ENCODE results near the gene KHDC1L. TPM values are rescaled to one million over a fixed set of nuclear protein-coding genes. Genes with fewer than 3 reads are reported as not detected.
"Not testable (repeated sequence)": the region's sequence is repeated elsewhere in the genome, so short reads cannot be mapped to it uniquely, and the experiment has no call there.

Gene KHDC1L
- total RNA-seq, 1 donor from 2014 or later = not detected

DNA sequence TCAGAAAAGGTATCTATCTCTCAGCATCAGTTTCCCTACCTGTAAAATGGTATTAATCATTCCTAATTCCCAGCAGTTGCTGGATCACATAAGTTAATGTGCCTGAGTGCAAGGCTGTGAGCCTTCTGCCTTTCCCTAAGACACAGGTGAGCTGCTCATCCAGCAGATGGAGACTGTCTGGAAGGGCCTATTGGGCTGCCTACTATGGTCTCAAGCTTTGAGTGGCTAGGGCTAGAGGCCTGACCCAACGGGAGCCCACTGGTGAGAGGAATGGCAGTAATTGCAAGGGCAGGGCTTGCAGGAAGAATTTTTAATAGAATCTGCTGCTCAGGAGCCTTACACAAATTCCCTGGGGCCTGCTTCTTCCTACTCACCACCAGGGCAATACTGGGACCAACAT lies 33.4 kb upstream of the KHDC1L start:
- H3K9me3 ChIP-seq (replicated peaks) = no peaks in the 10 kb centered on the region
- peaks cover 8% of the 10 kb centered on the region for H3K27me3 ChIP-seq (ENCODE audit: low read depth)
- TF ChIP-seq, protein P1, sequence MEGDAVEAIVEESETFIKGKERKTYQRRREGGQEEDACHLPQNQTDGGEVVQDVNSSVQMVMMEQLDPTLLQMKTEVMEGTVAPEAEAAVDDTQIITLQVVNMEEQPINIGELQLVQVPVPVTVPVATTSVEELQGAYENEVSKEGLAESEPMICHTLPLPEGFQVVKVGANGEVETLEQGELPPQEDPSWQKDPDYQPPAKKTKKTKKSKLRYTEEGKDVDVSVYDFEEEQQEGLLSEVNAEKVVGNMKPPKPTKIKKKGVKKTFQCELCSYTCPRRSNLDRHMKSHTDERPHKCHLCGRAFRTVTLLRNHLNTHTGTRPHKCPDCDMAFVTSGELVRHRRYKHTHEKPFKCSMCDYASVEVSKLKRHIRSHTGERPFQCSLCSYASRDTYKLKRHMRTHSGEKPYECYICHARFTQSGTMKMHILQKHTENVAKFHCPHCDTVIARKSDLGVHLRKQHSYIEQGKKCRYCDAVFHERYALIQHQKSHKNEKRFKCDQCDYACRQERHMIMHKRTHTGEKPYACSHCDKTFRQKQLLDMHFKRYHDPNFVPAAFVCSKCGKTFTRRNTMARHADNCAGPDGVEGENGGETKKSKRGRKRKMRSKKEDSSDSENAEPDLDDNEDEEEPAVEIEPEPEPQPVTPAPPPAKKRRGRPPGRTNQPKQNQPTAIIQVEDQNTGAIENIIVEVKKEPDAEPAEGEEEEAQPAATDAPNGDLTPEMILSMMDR (IDR thresholded peaks at IDR 0.05; ENCODE audit: borderline replicate concordance) = no peak
- H3K4me1 ChIP-seq = peaks cover 17% of the 10 kb centered on the region
- no peak overlapping the region for H3K4me3 ChIP-seq
- H3K36me3 ChIP-seq = no peaks in the 10 kb centered on the region
- H3K27ac ChIP-seq (replicated peaks) = no peak overlapping the region
- intact Hi-C loops (cut with micrococcal nuclease) = no loop called here
- DNase-seq = no peak

DNA sequence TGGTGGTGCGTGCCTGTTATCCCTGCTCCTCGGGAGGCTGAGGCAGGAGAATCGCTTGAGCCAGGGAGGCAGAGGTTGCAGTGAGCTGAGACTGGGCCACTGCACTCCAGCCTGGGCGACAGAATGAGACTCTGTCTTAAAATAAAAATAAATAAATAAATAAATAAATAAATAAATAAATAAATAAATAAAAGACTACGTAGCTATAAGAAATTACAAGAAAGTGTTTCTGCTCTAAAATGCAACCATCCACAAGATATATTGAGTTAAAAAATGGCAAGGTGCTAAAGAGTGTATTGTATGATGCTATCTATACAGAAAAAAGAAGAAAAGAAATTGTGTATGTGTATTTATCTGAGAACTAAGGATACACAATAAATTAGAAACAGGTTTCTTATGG lies 29.0 kb upstream of the KHDC1L start:
- intact Hi-C loops (cut with micrococcal nuclease); H3K27me3 ChIP-seq (ENCODE audit: low read depth); H3K4me1 ChIP-seq; H3K4me3 ChIP-seq; H3K36me3 ChIP-seq; DNase-seq; H3K9me3 ChIP-seq (replicated peaks); H3K27ac ChIP-seq (replicated peaks): not testable (repeated sequence)

DNA sequence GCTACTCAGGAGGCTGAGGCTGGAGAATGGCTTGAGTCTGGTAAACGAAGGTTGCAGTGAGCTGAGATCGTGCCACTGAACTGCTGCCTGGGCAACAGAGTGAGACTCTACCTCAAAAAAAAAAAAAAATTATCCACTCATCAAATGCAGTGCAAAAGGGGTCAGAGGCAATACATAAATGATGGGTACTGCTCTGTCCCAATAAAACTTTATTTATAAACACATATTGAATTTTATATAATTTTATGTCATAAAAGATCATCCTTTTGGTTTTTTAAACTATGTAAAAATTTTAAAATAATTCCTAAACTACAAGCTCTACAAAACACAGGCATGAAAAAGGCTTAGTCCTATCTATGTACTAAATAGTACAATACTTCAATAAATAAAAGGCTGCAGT lies 27.4 kb upstream of the KHDC1L start:
- TF ChIP-seq, protein P1 (IDR thresholded peaks at IDR 0.05; ENCODE audit: borderline replicate concordance) = no peak

DNA sequence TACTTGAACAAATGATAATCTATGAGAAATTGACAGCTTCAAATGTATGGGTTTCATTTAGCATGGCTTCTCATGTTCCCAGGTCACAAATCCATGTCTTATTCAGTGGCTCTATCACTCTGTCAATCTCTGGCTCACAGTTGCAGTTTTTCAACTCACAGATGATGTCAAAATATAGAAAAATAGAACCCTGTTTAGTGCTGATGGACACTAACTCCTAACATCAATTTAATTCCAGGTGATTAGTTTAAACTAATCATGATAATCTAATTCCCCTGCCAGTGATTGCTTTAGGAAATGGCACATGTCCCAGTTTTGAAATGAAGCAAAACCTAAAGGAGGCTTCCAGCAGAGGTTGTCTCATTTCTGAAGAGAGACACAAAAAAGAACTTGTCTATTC lies 24.7 kb upstream of the KHDC1L start:
- DNase-seq = no peak
- H3K4me1 ChIP-seq = no peaks in the 10 kb centered on the region
- intact Hi-C loops (cut with micrococcal nuclease) = no loop called here
- no peak overlapping the region for H3K4me3 ChIP-seq
- TF ChIP-seq, protein P1 (IDR thresholded peaks at IDR 0.05; ENCODE audit: borderline replicate concordance) = no peak
- no peak overlapping the region for H3K27ac ChIP-seq (replicated peaks)
- peaks cover 6% of the 10 kb centered on the region for H3K27me3 ChIP-seq (ENCODE audit: low read depth)
- no peaks in the 10 kb centered on the region for H3K9me3 ChIP-seq (replicated peaks)
- H3K36me3 ChIP-seq = no peaks in the 10 kb centered on the region

More for the DNA sequence above, 27.4 kb upstream of the KHDC1L start:
- intact Hi-C loops (cut with micrococcal nuclease) = no loop called here
- Histone ChIP-seq H3K27ac (replicated peaks) (no peak overlapping the region), H3K36me3 (no peaks in the 10 kb centered on the region), H3K9me3 (replicated peaks) (no peaks in the 10 kb centered on the region), H3K27me3 (ENCODE audit: low read depth) (no peaks in the 10 kb centered on the region), H3K4me1 (no peaks in the 10 kb centered on the region), H3K4me3 (no peak overlapping the region)
- DNase-seq = no peak

DNA sequence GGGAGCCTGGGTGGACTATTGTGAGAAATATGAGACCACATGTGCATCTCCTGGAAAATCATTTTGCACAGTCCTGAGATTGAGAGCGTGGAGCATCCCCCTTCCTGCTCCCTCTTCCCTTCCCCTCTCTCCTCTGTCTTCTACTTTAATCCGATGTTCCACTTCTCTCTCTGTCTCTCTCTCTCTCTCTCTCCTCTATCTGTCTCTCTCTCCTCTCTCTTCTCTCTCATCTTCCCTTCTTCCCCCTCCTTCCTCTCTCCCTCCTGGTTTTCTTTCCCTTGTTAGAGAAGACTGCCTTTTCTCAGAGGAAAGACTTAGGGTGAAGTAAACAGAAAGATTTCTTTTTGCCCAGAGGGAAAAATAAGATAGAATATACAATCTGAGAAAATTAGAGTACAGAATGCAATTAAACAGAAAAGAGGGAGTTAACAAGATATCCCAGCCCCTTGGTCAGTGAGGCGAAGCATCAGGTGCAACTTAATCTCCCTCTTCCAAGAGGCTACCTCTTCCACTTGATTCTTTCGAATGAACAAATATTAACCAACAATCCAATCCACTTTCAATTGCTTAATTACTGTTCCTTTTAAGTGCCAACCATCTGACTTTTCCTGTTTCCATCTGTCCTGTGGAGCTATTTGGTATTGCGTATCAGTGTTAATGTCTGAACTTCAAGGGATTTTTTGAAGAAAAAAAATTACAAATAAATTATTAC lies 23.1 kb upstream of the KHDC1L start:
- no peak for DNase-seq
- TF ChIP-seq, protein P1 (IDR thresholded peaks at IDR 0.05; ENCODE audit: borderline replicate concordance) = no peak
- no peaks in the 10 kb centered on the region for H3K9me3 ChIP-seq (replicated peaks)
- H3K27ac ChIP-seq (replicated peaks) = no peak overlapping the region
- intact Hi-C loops (cut with micrococcal nuclease) = no loop called here
- peaks cover 6% of the 10 kb centered on the region for H3K27me3 ChIP-seq (ENCODE audit: low read depth)
- no peak overlapping the region for H3K4me3 ChIP-seq
- no peaks in the 10 kb centered on the region for H3K4me1 ChIP-seq
- H3K36me3 ChIP-seq = no peaks in the 10 kb centered on the region

DNA sequence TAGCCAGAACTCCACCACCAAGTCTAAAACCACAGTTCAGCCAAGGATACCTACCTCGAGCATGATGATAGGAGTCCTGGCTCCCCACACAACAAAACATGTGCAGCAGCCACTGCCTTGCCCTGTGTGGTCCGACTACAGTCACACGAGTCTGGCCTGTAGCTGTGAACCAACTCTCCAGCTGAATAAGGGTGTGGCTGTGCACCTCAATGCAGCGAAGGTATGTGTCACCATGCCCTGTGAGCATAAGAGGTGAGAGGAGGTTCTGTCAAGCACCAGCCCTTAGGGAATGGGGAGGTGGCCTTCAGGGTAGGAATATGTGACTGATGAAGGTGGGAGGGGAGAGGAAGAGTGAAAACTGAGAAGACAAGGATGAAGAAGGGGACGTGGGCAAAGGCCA lies 16.7 kb upstream of the KHDC1L start:
- DNase-seq = no peak
- intact Hi-C loops (cut with micrococcal nuclease) = no loop called here

More for the DNA sequence above, 16.7 kb upstream of the KHDC1L start:
- Histone ChIP-seq H3K27me3 (ENCODE audit: low read depth) (peaks cover 1% of the 10 kb centered on the region), H3K27ac (replicated peaks) (no peak overlapping the region), H3K9me3 (replicated peaks) (no peaks in the 10 kb centered on the region), H3K36me3 (no peaks in the 10 kb centered on the region), H3K4me1 (peaks cover 3% of the 10 kb centered on the region), H3K4me3 (no peak overlapping the region)
- TF ChIP-seq, protein P1 (IDR thresholded peaks at IDR 0.05; ENCODE audit: borderline replicate concordance) = no peak
